ENCODE data around the gene TNS1. TPM values are rescaled to one million over a fixed set of nuclear protein-coding genes. Genes with fewer than 3 reads are reported as not detected.

Gene TNS1
- total RNA-seq, 3 donors from 2014 or later (not counting 1 experiment from before 2014, with no cell fraction given), result 1.1 to 3.0 (median 2.1) TPM

GRCh38 chr2:217836901-217837491 is 165.8 kb downstream of the TNS1 start:
- DNase-seq, result no peak
- no peak overlapping the region for H3K27ac Mint-ChIP-seq
- intact Hi-C loops (cut with micrococcal nuclease), result no loop called here
- H3K36me3 ChIP-seq (ENCODE audit: control insufficient read depth, insufficient read depth, low read length), result no peaks in the 10 kb centered on the region
- H3K4me3 Mint-ChIP-seq, result no peak overlapping the region
- H3K4me1 Mint-ChIP-seq, result no peaks in the 10 kb centered on the region
- no peaks in the 10 kb centered on the region for H3K27me3 ChIP-seq (ENCODE audit: control insufficient read depth, insufficient read depth, low read length)
- no peak overlapping the region for H3K4me3 ChIP-seq (ENCODE audit: low read length)
- ATAC-seq, result no peak
- peaks cover 0 to 2% of the 10 kb centered on the region in 2 donors for H3K27me3 Mint-ChIP-seq (ENCODE audit: low read depth in 2 of 2)
- no peaks in the 10 kb centered on the region for H3K36me3 Mint-ChIP-seq
- no peak for TF ChIP-seq CTCF (IDR thresholded peaks at IDR 0.05)
- H3K4me1 ChIP-seq (ENCODE audit: control insufficient read depth, insufficient read depth, low read length), result no peaks in the 10 kb centered on the region
- H3K9me3 ChIP-seq (ENCODE audit: control insufficient read depth, insufficient read depth, low read length), result no peaks in the 10 kb centered on the region
- H3K27ac ChIP-seq (ENCODE audit: low read length), result no peak overlapping the region
- H3K9me3 Mint-ChIP-seq, result no peaks in the 10 kb centered on the region
- WGBS (ENCODE audit: insufficient coverage), result 88% methylated on average over 9 of the region's 9 CpGs

DNA sequence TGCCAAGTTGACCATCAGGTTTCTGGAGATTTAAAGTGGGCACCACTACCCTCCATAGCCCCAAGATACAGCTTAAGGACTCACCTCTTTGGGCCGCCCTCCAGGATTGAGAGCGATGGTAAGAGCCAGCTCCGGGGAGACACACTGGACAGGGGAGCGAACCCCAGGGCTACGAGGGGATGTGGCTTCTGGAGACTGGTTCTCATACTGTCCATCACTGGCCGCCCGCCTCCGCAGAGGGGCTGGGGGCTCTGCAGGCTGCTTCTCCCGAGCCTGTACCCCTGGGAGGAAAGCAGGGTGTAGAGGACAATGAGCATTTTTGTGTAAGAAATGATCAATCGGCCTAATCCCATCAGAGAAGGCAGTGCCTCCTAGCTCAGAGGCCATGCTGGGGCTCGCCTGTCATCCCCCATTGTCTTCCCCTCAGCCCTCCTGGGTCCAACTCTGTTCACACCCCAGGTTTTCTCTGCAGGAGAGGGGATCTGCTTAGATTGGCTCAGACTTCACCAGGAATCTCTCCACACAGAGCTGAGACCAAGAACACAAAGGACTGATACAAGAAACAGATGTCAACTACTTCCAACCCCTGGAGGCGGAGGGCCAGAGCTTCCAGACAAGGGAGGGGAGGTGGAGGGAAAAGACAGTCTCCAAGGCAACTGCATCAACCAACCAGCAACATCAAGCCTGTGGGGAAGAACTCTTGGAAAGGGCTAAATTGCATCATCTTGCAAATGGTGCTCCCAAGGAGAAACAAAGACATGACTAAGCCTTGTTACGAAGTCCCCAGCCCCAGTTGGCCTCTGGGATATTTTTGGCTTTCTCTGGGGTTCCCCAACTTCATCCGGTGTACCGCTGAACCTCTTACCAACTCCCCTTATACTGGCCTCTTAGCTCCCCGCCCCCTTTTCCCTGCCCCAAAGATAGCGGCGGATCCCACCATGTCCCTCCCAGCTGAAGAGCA is 166.6 kb downstream of the TNS1 start:
- Mint-ChIP-seq H3K27me3 (ENCODE audit: low read depth in 2 of 2) (peaks cover 0 to 2% of the 10 kb centered on the region in 2 donors), H3K27ac (no peak overlapping the region), H3K4me1 (no peaks in the 10 kb centered on the region), H3K9me3 (no peaks in the 10 kb centered on the region), H3K36me3 (no peaks in the 10 kb centered on the region), H3K4me3 (no peak overlapping the region)
- WGBS (ENCODE audit: insufficient coverage), result 87% methylated on average over 17 of the region's 18 CpGs
- Histone ChIP-seq H3K4me3 (ENCODE audit: low read length) (no peak overlapping the region), H3K9me3 (ENCODE audit: control insufficient read depth, insufficient read depth, low read length) (no peaks in the 10 kb centered on the region), H3K4me1 (ENCODE audit: control insufficient read depth, insufficient read depth, low read length) (no peaks in the 10 kb centered on the region), H3K27ac (ENCODE audit: low read length) (no peak overlapping the region), H3K36me3 (ENCODE audit: control insufficient read depth, insufficient read depth, low read length) (no peaks in the 10 kb centered on the region), H3K27me3 (ENCODE audit: control insufficient read depth, insufficient read depth, low read length) (no peaks in the 10 kb centered on the region)
- intact Hi-C loops (cut with micrococcal nuclease), result no loop called here
- no peak for DNase-seq
- ATAC-seq, result no peak
- TF ChIP-seq CTCF (IDR thresholded peaks at IDR 0.05), result no peak

- ATAC-seq, result no peak
- Mint-ChIP-seq H3K36me3 (no peaks in the 10 kb centered on the region), H3K27me3 (ENCODE audit: low read depth in 2 of 2) (peaks cover 0 to 2% of the 10 kb centered on the region in 2 donors), H3K4me3 (no peak overlapping the region), H3K27ac (no peak overlapping the region), H3K9me3 (no peaks in the 10 kb centered on the region), H3K4me1 (no peaks in the 10 kb centered on the region)
- TF ChIP-seq CTCF (IDR thresholded peaks at IDR 0.05), result no peak
- DNase-seq, result no peak
- H3K9me3 ChIP-seq (ENCODE audit: control insufficient read depth, insufficient read depth, low read length), result no peaks in the 10 kb centered on the region
- H3K4me1 ChIP-seq (ENCODE audit: control insufficient read depth, insufficient read depth, low read length), result no peaks in the 10 kb centered on the region
- WGBS (ENCODE audit: insufficient coverage), result 85% methylated on average over 11 of the region's 11 CpGs
- H3K27ac ChIP-seq (ENCODE audit: low read length), result no peak overlapping the region
- intact Hi-C loops (cut with micrococcal nuclease), result no loop called here
- no peaks in the 10 kb centered on the region for H3K36me3 ChIP-seq (ENCODE audit: control insufficient read depth, insufficient read depth, low read length)
- no peaks in the 10 kb centered on the region for H3K27me3 ChIP-seq (ENCODE audit: control insufficient read depth, insufficient read depth, low read length)
- H3K4me3 ChIP-seq (ENCODE audit: low read length), result no peak overlapping the region
These were observed 167.9 kb downstream of the TNS1 start for GRCh38 chr2:217834744-217835513.
